Astrocyte (in vitro differentiated cells and primary cell): ENCODE data around the gene THY1. TPM values are rescaled to one million over a fixed set of nuclear protein-coding genes. Genes with fewer than 3 reads are reported as not detected.

Source experiments
- DNase-seq: peaks from one replicate; pipeline ENCODE4 v3.0.0-alpha.2; 2010; ENCODE audit warnings: low read depth
- FAIRE-seq: peaks from 2 replicates; lab custom pipeline; 2011; peaks lifted over from hg19 to GRCh38; lab: Jason Lieb, UNC
- H2AFZ ChIP-seq: 2 replicates; pipeline ENCODE4 v1.6.0; 2012; ENCODE audit warnings: low read depth, low read length, inconsistent platforms
- H3K27ac ChIP-seq: 2 replicates; pipeline ENCODE4 v1.5.1; 2011; ENCODE audit warnings: low read depth, low read length, inconsistent platforms
- H3K27me3 ChIP-seq: 2 replicates; pipeline ENCODE4 v1.6.0; 2011; ENCODE audit warnings: low read length, inconsistent platforms; ENCODE audit not compliant: insufficient read depth
- H3K36me3 ChIP-seq: 2 replicates; pipeline ENCODE4 v1.5.1; 2011; ENCODE audit warnings: low read length, inconsistent platforms; ENCODE audit not compliant: insufficient read depth
- H3K4me1 ChIP-seq: 2 replicates; pipeline ENCODE4 v1.5.1; 2011; ENCODE audit warnings: low read length, inconsistent platforms; ENCODE audit not compliant: insufficient read depth
- H3K4me2 ChIP-seq: 2 replicates; pipeline ENCODE4 v1.6.0; 2012; ENCODE audit warnings: low read length, inconsistent platforms
- H3K4me3 ChIP-seq: 2 replicates; pipeline ENCODE4 v1.5.1; 2011; ENCODE audit warnings: low read depth, mild to moderate bottlenecking, low read length, inconsistent platforms; ENCODE audit not compliant: insufficient read depth
- H3K79me2 ChIP-seq: 2 replicates; pipeline ENCODE4 v1.6.0; 2012; ENCODE audit warnings: mild to moderate bottlenecking, low read length, inconsistent platforms; ENCODE audit not compliant: insufficient read depth
- H3K9ac ChIP-seq: 2 replicates; pipeline ENCODE4 v1.6.0; 2012; ENCODE audit warnings: mild to moderate bottlenecking, low read length, inconsistent platforms
- H3K9me3 ChIP-seq: 2 replicates; pipeline ENCODE4 v1.5.1; 2012; ENCODE audit warnings: low read depth, mild to moderate bottlenecking, low read length, inconsistent platforms; ENCODE audit not compliant: insufficient read depth
- H4K20me1 ChIP-seq: 2 replicates; pipeline ENCODE4 v1.6.0; 2012; ENCODE audit warnings: low read length, inconsistent platforms; ENCODE audit not compliant: insufficient read depth
- H3K27ac Mint-ChIP-seq: one replicate; pipeline ENCODE4 v1.8.0; 2021; ENCODE audit warnings: mild to moderate bottlenecking, mixed read lengths; ENCODE audit not compliant: unreplicated experiment
- H3K27me3 Mint-ChIP-seq: one replicate; pipeline ENCODE4 v1.8.0; 2021; ENCODE audit warnings: low read depth, mixed read lengths; ENCODE audit not compliant: unreplicated experiment
- H3K36me3 Mint-ChIP-seq: one replicate; pipeline ENCODE4 v1.8.0; 2021; ENCODE audit warnings: low read depth, mixed read lengths; ENCODE audit not compliant: unreplicated experiment
- H3K4me1 Mint-ChIP-seq: one replicate; pipeline ENCODE4 v1.8.0; 2021; ENCODE audit warnings: low read depth, mixed read lengths; ENCODE audit not compliant: unreplicated experiment
- H3K4me3 Mint-ChIP-seq: one replicate; pipeline ENCODE4 v1.8.0; 2021; ENCODE audit warnings: mild to moderate bottlenecking, moderate library complexity, mixed read lengths; ENCODE audit not compliant: unreplicated experiment
- H3K9me3 Mint-ChIP-seq: one replicate; pipeline ENCODE4 v1.8.0; 2021; ENCODE audit warnings: mild to moderate bottlenecking, mixed read lengths; ENCODE audit not compliant: unreplicated experiment
- CTCF ChIP-seq: IDR thresholded peaks from 2 replicates; pipeline ENCODE4 v1.5.1; 2011; ENCODE audit warnings: low read depth, mild to moderate bottlenecking, inconsistent platforms, low read length, moderate library complexity; ENCODE audit not compliant: insufficient read depth
- EZH2 ChIP-seq: IDR thresholded peaks from 2 replicates; pipeline ENCODE4 v1.6.1; 2012; ENCODE audit warnings: mild to moderate bottlenecking, low read length, inconsistent platforms; ENCODE audit not compliant: insufficient read depth
- total RNA-seq: library from RNA; stranded (reverse); gene quantifications from 2 replicates; pipeline ENCODE4 v1.2.1, GENCODE V29; 2021

THY1 gene
- total RNA-seq, 1 donor from 2014 or later, result 104 TPM

DNA sequence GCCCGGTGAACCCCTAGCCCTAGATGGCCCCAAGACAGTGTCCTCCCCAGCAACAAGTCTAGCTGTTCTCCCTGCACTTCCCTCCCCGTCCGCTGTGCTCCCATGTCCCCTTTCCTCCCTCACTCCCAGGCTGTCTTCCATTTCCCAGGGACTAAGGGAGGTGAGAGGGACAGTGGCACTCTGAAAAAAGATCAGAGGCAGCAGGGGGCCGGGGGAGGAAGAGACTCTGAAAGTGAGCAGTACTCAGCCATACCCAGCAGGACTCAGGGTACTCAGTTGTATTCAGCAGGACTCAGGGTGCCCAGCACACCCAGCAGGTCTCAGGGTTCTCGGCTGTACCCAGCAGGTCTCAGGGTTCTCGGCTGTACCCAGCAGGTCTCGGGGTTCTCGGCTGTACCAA lies 48.4 kb upstream of the THY1 start:
- Mint-ChIP-seq H3K9me3 (peaks cover 3% of the 10 kb centered on the region), H3K4me1 (peaks cover 22% of the 10 kb centered on the region), H3K27me3 (peaks cover 29% of the 10 kb centered on the region), H3K36me3 (peaks cover 1% of the 10 kb centered on the region), H3K4me3 (no peak overlapping the region), H3K27ac (no peak overlapping the region)
- H3K27ac ChIP-seq, result no peak overlapping the region
- no peaks in the 10 kb centered on the region for H3K9me3 ChIP-seq
- H3K36me3 ChIP-seq, result no peaks in the 10 kb centered on the region
- H3K27me3 ChIP-seq, result no peaks in the 10 kb centered on the region
- TF ChIP-seq EZH2 (no peak), CTCF (no peak)
- peak overlapping the region; percentile 45 for H3K4me2 ChIP-seq
- H3K9ac ChIP-seq, result peak overlapping the region; percentile 48
- no peak overlapping the region for H2AFZ ChIP-seq
- H3K79me2 ChIP-seq, result no peaks in the 10 kb centered on the region
- no peak overlapping the region for H3K4me3 ChIP-seq
- peaks cover 29% of the 10 kb centered on the region for H3K4me1 ChIP-seq
- no peaks in the 10 kb centered on the region for H4K20me1 ChIP-seq
- no peak for DNase-seq
- no peak for FAIRE-seq

GRCh38 chr11:119470317-119471291 lies 47.6 kb upstream of the THY1 start:
- peaks cover 25% of the 10 kb centered on the region for H3K27me3 Mint-ChIP-seq
- peaks cover 22% of the 10 kb centered on the region for H3K4me1 Mint-ChIP-seq
- Histone ChIP-seq H3K79me2 (no peaks in the 10 kb centered on the region), H3K4me2 (peak overlapping the region; percentile 45), H3K27ac (peak overlapping the region; percentile 20), H3K9me3 (no peaks in the 10 kb centered on the region), H3K36me3 (no peaks in the 10 kb centered on the region), H3K4me3 (no peak overlapping the region), H2AFZ (peak overlapping the region; percentile 6), H4K20me1 (no peaks in the 10 kb centered on the region), H3K4me1 (peaks cover 29% of the 10 kb centered on the region), H3K27me3 (no peaks in the 10 kb centered on the region), H3K9ac (peak overlapping the region; percentile 48)
- H3K9me3 Mint-ChIP-seq, result no peaks in the 10 kb centered on the region
- H3K27ac Mint-ChIP-seq, result no peak overlapping the region
- peaks cover 1% of the 10 kb centered on the region for H3K36me3 Mint-ChIP-seq
- no peak overlapping the region for H3K4me3 Mint-ChIP-seq
- no peak for TF ChIP-seq CTCF
- FAIRE-seq (peak; percentile 84), DNase-seq (peak; percentile 93)

DNA sequence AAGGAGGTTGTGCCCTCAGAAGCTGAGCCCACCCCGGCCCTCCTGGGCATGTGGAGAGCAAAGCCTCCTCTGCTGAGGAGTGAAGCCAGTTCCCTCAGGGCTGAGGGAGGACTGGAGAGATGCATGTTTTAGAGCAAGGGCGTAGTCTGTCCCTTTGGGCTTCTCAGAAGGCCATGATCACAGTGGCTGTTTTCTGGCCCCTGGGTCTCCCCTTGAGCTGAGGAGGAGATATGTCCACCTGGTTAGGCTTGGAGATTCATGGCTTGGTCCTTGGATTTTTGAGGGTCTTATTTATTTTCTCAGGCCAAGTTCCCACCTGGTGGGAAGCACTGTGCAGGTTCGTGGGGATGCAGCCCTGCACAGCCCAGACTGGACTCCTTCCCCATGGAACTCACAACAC lies 46.5 kb upstream of the THY1 start:
- Histone ChIP-seq H3K4me1 (peaks cover 18% of the 10 kb centered on the region), H3K4me3 (no peak overlapping the region), H3K79me2 (no peaks in the 10 kb centered on the region), H3K9ac (no peak overlapping the region), H3K4me2 (no peak overlapping the region), H4K20me1 (no peaks in the 10 kb centered on the region), H3K36me3 (no peaks in the 10 kb centered on the region), H3K9me3 (no peaks in the 10 kb centered on the region), H3K27ac (no peak overlapping the region), H2AFZ (no peak overlapping the region), H3K27me3 (no peaks in the 10 kb centered on the region)
- DNase-seq (no peak), FAIRE-seq (no peak)
- peaks cover 15% of the 10 kb centered on the region for H3K4me1 Mint-ChIP-seq
- H3K27ac Mint-ChIP-seq, result no peak overlapping the region
- TF ChIP-seq EZH2, result no peak
- TF ChIP-seq CTCF, result no peak
- peaks cover 1% of the 10 kb centered on the region for H3K36me3 Mint-ChIP-seq
- peaks cover 25% of the 10 kb centered on the region for H3K27me3 Mint-ChIP-seq
- no peaks in the 10 kb centered on the region for H3K9me3 Mint-ChIP-seq
- H3K4me3 Mint-ChIP-seq, result no peak overlapping the region
